MM.1S (cell line): Measurements from ENCODE around the gene SLC31A1.

ENCODE experiments used
- CTCF ChIP-seq: fragments of 300-600 bp; sonication (generic); IDR thresholded peaks from 2 replicates; pipeline ENCODE4 v1.5.1; 2016; ENCODE audit warnings: antibody characterized with exemption, low read length, mixed read lengths
- EZH2 ChIP-seq: fragments of 300-600 bp; sonication (generic); optimal IDR thresholded peaks from 2 replicates; pipeline ENCODE3; 2017; ENCODE audit warnings: low read depth, mild to moderate bottlenecking, antibody characterized with exemption, low read length, mixed read lengths
- EZH2phosphoT487 ChIP-seq: fragments of 300-600 bp; sonication (generic); IDR thresholded peaks from 2 replicates; pipeline ENCODE4 v1.6.1; 2018; ENCODE audit warnings: antibody characterized with exemption, low read length

GRCh38 chr9:113238202-113238858, 17.0 kb downstream of the SLC31A1 start:
- TF ChIP-seq CTCF (no peak), EZH2 (no peak), EZH2phosphoT487 (no peak)
